Hepatocyte (in vitro differentiated cells): Measurements from ENCODE around the gene TMEM115. TPM values are rescaled to one million over a fixed set of nuclear protein-coding genes. Genes with fewer than 3 reads are reported as not detected.

Source experiments
- DNase-seq: peaks from one replicate; pipeline ENCODE4 v3.0.0-alpha.2; 2016; ENCODE audit warnings: low spot score
- H2AFZ ChIP-seq: fragments of 200-600 bp; sonication (generic); 2 replicates; pipeline ENCODE4 v1.6.0; 2016; ENCODE audit warnings: antibody characterized with exemption, mild to moderate bottlenecking
- H3K27ac ChIP-seq: fragments of 200-600 bp; sonication (generic); 2 replicates; pipeline ENCODE4 v1.5.1; 2016; ENCODE audit warnings: mild to moderate bottlenecking
- H3K27me3 ChIP-seq: fragments of 200-600 bp; sonication (generic); 2 replicates; pipeline ENCODE4 v1.6.1; 2016
- H3K36me3 ChIP-seq: fragments of 200-600 bp; sonication (generic); replicated peaks from 2 replicates; pipeline ENCODE4 v1.5.1; 2016; ENCODE audit warnings: low read depth; ENCODE audit not compliant: insufficient read depth
- H3K4me1 ChIP-seq: fragments of 200-600 bp; sonication (generic); 2 replicates; pipeline ENCODE4 v1.5.1; 2016; ENCODE audit warnings: mild to moderate bottlenecking, moderate library complexity; ENCODE audit not compliant: insufficient read depth
- H3K4me2 ChIP-seq: fragments of 200-600 bp; sonication (generic); 2 replicates; pipeline ENCODE4 v1.6.0; 2016
- H3K4me3 ChIP-seq: fragments of 200-600 bp; sonication (generic); 2 replicates; pipeline ENCODE4 v1.5.1; 2016; ENCODE audit warnings: mild to moderate bottlenecking
- H3K79me2 ChIP-seq: fragments of 200-600 bp; sonication (generic); 2 replicates; pipeline ENCODE4 v1.6.0; 2017; ENCODE audit warnings: mild to moderate bottlenecking
- H3K9me2 ChIP-seq: fragments of 200-600 bp; sonication (generic); replicated peaks from 2 replicates; pipeline ENCODE4 v1.6.0; 2017; ENCODE audit warnings: mild to moderate bottlenecking; ENCODE audit not compliant: insufficient read depth
- H3K9me3 ChIP-seq: fragments of 200-600 bp; sonication (generic); 2 replicates; pipeline ENCODE4 v1.5.1; 2016; ENCODE audit warnings: low read depth, mild to moderate bottlenecking
- H4K20me1 ChIP-seq: fragments of 200-600 bp; sonication (generic); 2 replicates; pipeline ENCODE4 v1.6.0; 2016; ENCODE audit warnings: mild to moderate bottlenecking; ENCODE audit not compliant: insufficient read depth, poor library complexity, severe bottlenecking
- EZH2 ChIP-seq: fragments of 200-600 bp; sonication (generic); IDR thresholded peaks from 2 replicates; pipeline ENCODE4 v1.6.1; 2016; ENCODE audit warnings: antibody characterized with exemption, mild to moderate bottlenecking, borderline replicate concordance
- EZH2phosphoT487 ChIP-seq: fragments of 200-600 bp; sonication (generic); IDR thresholded peaks from one replicate; pipeline ENCODE4 v1.6.1; 2018; ENCODE audit warnings: antibody characterized with exemption, mild to moderate bottlenecking, low read depth, moderate library complexity; ENCODE audit not compliant: unreplicated experiment, severe bottlenecking
- WGBS: methylation state at CpG from one replicate; pipeline ENCODE4 v1.1.6; 2016; ENCODE audit warnings: low lambda C conversion rate; ENCODE audit errors: missing lambda C conversion rate; 5-methylcytosine and 5-hydroxymethylcytosine counted together
- polyA plus RNA-seq: library from polyadenylated mRNA; unstranded; fragments of >200 nt; fragmentation: Nextera tagmentation; extraction: Ambion mirVana; gene quantifications from 2 replicates; pipeline ENCODE4 v1.2.1, GENCODE V29; 2016
- total RNA-seq: library from RNA; depleted of rRNA; stranded (reverse); fragments of >200 nt; gene quantifications from 2 replicates; pipeline ENCODE4 v1.2.3, GENCODE V29; 2014
- TF ChIP-seq, protein P1 (sequence below): fragments of 200-600 bp; sonication (generic); IDR thresholded peaks from 2 replicates; pipeline ENCODE4 v1.5.1; 2016; ENCODE audit warnings: antibody characterized with exemption, mild to moderate bottlenecking; ENCODE audit not compliant: poor library complexity

TMEM115 gene
- total and polyA plus RNA-seq, 2 experiments from 2014 or later = 49.3 to 69.9 TPM

DNA sequence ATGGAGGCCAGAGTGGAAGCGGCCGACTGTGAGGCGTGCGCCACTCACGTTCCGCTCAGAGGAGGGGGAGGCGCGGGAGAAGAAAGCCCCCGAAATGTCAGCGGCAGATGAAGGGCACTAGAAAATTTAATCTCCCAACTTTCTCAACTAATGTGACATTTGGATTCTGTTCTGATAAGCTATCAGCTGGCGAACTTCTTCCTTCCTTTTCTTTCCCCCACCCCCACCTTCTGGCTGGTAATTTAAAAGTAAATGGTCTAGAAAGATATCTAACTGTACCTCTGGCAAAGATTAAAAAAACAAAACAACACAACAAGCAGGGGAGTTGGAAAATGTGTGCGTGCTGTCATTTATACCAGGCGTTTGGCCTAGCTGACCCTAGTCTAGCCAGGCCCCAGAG lies 26.4 kb upstream of the TMEM115 start:
- no peak for TF ChIP-seq EZH2
- Histone ChIP-seq H3K36me3 (no peaks in the 10 kb centered on the region), H3K4me1 (no peaks in the 10 kb centered on the region), H3K9me2 (no peaks in the 10 kb centered on the region), H2AFZ (no peak overlapping the region), H3K79me2 (no peaks in the 10 kb centered on the region), H3K9me3 (no peaks in the 10 kb centered on the region), H4K20me1 (no peaks in the 10 kb centered on the region), H3K4me2 (no peak overlapping the region), H3K27me3 (no peaks in the 10 kb centered on the region), H3K27ac (no peak overlapping the region), H3K4me3 (no peak overlapping the region)
- WGBS = 90% methylated on average over 13 of the region's 13 CpGs
- no peak for DNase-seq

GRCh38 chr3:50383750-50384149 lies 24.4 kb upstream of the TMEM115 start:
- 88% methylated on average over 6 of the region's 6 CpGs for WGBS
- no peak for DNase-seq
- no peaks in the 10 kb centered on the region for H3K9me3 ChIP-seq
- H3K27me3 ChIP-seq = no peaks in the 10 kb centered on the region
- H3K4me3 ChIP-seq = no peak overlapping the region
- H3K4me1 ChIP-seq = no peaks in the 10 kb centered on the region
- H3K9me2 ChIP-seq = no peaks in the 10 kb centered on the region
- no peak overlapping the region for H2AFZ ChIP-seq
- no peak overlapping the region for H3K27ac ChIP-seq
- H3K36me3 ChIP-seq = no peaks in the 10 kb centered on the region
- H4K20me1 ChIP-seq = no peaks in the 10 kb centered on the region
- H3K79me2 ChIP-seq = no peaks in the 10 kb centered on the region
- TF ChIP-seq EZH2phosphoT487 = no peak
- TF ChIP-seq EZH2 = no peak
- TF ChIP-seq, protein P1, sequence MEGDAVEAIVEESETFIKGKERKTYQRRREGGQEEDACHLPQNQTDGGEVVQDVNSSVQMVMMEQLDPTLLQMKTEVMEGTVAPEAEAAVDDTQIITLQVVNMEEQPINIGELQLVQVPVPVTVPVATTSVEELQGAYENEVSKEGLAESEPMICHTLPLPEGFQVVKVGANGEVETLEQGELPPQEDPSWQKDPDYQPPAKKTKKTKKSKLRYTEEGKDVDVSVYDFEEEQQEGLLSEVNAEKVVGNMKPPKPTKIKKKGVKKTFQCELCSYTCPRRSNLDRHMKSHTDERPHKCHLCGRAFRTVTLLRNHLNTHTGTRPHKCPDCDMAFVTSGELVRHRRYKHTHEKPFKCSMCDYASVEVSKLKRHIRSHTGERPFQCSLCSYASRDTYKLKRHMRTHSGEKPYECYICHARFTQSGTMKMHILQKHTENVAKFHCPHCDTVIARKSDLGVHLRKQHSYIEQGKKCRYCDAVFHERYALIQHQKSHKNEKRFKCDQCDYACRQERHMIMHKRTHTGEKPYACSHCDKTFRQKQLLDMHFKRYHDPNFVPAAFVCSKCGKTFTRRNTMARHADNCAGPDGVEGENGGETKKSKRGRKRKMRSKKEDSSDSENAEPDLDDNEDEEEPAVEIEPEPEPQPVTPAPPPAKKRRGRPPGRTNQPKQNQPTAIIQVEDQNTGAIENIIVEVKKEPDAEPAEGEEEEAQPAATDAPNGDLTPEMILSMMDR = no peak
- H3K4me2 ChIP-seq = no peak overlapping the region

- Histone ChIP-seq H3K4me1 (no peaks in the 10 kb centered on the region), H2AFZ (no peak overlapping the region), H3K27ac (no peak overlapping the region), H3K9me3 (no peaks in the 10 kb centered on the region), H3K36me3 (no peaks in the 10 kb centered on the region), H3K4me3 (no peak overlapping the region), H3K79me2 (no peaks in the 10 kb centered on the region), H4K20me1 (no peaks in the 10 kb centered on the region), H3K27me3 (no peaks in the 10 kb centered on the region), H3K9me2 (no peaks in the 10 kb centered on the region), H3K4me2 (no peak overlapping the region)
- WGBS = 90% methylated on average over 12 of the region's 12 CpGs
- no peak for TF ChIP-seq EZH2
- TF ChIP-seq, protein P1 = no peak
- no peak for TF ChIP-seq EZH2phosphoT487
- no peak for DNase-seq
Observed at GRCh38 chr3:50382722-50383121, 23.4 kb upstream of the TMEM115 start.

- Histone ChIP-seq H4K20me1 (no peaks in the 10 kb centered on the region), H3K36me3 (no peaks in the 10 kb centered on the region), H3K9me2 (no peaks in the 10 kb centered on the region), H3K4me1 (no peaks in the 10 kb centered on the region), H3K4me3 (no peak overlapping the region), H3K4me2 (no peak overlapping the region), H2AFZ (no peak overlapping the region), H3K27me3 (no peaks in the 10 kb centered on the region), H3K79me2 (no peaks in the 10 kb centered on the region), H3K27ac (no peak overlapping the region), H3K9me3 (no peaks in the 10 kb centered on the region)
- WGBS = 77% methylated on average over 4 of the region's 4 CpGs
- TF ChIP-seq EZH2phosphoT487 = no peak
- TF ChIP-seq, protein P1 = no peak
- TF ChIP-seq EZH2 = no peak
- no peak for DNase-seq
Observed at GRCh38 chr3:50381383-50381782, 22.1 kb upstream of the TMEM115 start.
